DMS53 treated with DMSO at 0.1 percent for 48 hours (cell line): ENCODE data around the gene TMEFF2.
"Not testable (repeated sequence)": the region's sequence is repeated elsewhere in the genome, so short reads cannot be mapped to it uniquely, and the experiment has no call there.

Experiments
- DNase-seq: peaks from one replicate; lab custom pipeline; 2025; ENCODE audit not compliant: unreplicated experiment; lab: John Stamatoyannopoulos, UW

TMEFF2 gene

DNA sequence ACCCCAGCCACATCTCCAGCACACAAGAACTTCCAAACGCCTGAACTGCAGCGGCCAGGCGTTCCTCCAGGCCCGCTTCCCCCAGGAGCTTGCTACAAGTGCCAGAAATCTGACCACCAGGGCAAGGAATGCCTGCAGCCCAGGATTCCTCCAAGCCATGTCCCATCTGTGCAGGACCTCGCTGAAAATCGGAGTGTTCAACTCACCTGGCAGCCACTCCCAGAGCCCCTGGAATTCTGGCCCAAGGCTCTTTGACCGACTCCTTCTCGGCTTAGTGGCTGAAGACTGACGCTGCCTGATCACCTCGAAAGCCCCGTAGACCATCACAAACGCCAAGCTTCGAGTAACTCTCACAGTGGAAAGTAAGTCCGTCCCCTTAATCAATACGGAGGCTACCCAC lies 62.1 kb downstream of the TMEFF2 start:
- not testable (repeated sequence) for DNase-seq

DNA sequence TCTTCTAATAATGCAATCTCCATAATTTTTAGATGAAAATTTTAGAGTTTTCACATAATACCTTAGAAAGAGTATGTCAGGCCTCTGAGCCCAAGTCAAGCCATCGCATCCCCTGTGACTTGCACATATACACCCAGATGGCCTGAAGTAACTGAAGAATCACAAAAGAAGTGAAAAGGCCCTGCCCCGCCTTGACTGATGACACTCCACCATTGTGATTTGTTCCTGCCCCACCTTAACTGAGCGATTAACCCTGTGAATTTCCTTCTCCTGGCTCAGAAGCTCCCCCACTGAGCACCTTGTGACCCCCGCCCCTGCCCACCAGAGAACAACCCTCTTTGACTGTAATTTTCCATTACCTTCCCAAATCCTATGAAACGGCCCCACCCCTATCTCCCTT lies 64.4 kb downstream of the TMEFF2 start:
- DNase-seq: not testable (repeated sequence)

DNA sequence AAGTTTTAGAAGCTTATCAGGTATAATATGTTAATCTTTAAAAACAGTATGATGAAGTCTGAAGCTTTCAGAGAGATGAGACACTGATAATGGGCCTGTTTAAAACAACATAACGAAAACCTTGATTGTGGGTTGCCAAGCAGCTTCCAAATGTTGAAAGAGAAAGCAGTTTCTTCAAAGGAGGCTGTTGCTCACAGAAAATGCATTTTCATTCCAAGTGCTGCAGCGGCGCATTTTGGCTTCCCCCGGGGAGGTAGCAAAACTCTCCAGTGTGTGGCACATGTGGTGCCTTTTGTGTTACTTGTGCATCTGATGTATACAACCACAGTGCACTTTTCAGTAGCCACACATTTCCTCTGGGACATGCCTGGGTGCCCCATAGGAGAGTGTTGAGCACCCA lies 66.1 kb downstream of the TMEFF2 start:
- DNase-seq: no peak

DNA sequence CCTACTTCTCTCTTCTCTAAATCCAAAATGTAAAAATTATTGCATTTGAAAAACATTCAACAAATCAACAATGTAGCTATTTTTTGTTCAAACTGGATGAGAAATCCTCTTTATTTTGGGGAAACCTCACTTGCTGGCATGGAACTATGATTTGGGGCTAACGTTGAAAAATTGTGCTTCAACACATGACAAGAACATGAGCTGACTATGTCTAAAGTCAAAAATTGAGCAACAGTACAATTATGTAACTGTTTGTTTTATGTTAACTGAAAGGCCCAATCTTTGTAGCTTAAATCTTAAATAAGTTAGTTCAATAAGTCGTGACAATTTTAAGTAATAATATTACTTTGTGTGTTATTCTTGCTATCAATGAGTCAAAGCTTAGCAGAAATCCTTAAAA lies 67.3 kb downstream of the TMEFF2 start:
- no peak for DNase-seq

DNA sequence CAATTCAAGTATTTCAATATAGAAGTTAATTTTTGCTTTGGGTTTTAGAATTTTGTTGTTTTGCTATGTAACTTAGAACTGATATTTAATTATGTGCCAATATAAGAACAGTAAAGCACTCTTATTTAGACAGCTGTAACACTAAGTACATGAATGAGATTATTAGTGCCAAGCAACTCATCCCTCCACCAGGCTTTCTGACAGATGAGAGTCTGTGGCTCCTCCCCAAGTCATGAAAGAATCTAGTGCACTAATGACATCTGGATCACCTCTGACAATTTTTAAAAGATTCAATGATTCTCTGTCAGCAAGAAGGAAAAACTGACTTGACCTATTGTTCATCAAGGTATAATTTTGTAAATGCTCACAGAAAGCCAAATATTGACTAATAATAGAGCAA lies 67.8 kb downstream of the TMEFF2 start:
- peak; percentile 6 for DNase-seq

DNA sequence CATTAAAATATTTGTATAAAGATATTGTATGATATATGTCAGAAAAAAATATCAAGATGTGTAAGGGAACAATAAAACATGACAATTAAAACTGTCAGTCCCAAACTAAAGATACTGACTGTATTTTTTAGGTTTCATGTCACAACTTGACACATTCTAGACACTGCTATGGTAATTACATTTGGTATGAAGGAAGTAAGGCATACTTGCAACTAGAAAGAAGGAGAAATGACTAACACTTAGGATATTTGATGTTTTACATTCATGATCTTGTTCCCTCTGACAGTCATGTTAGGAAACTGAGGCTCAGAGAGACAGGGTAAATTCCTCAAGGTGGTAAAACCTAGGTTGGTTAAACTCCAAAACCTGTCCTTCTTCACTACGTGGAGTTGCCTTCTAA lies 68.3 kb downstream of the TMEFF2 start:
- no peak for DNase-seq

DNA sequence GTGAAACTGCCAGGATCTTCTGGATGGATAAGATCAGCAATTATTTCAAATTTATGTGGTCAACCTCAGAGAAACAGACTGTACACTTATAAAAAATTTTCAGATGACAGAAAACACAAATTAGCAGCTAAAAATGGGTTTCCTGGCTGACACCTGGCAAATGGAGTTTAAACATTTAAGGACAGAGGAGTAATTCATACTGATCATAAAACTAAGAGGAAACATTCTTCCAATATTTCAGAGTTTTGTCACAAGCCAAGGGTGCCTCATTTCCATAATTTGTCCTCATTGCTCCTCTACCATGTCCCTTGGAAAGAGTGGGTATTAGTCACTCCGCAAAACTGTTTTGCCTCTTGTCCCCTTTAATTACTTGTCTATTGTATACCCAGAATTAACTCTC lies 70.2 kb downstream of the TMEFF2 start:
- no peak for DNase-seq

DNA sequence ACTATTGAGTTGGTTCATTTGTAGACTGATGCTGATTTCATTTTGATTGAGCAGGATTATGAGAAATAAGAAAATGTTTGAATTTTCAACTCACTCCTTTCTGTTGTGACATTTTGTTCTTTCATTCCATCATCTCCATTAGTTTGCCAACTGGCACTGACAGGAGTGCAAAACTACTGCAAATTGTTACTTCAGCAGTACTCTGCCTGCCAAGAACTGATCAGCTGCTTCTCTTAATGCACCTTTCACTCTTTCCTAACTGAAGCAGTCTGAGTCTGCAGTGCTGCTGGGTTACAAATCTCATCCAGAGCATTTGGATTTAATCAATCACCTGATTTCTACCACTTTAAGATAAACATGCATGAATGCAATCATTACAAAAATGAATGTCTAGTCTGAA lies 70.9 kb downstream of the TMEFF2 start:
- no peak for DNase-seq

DNA sequence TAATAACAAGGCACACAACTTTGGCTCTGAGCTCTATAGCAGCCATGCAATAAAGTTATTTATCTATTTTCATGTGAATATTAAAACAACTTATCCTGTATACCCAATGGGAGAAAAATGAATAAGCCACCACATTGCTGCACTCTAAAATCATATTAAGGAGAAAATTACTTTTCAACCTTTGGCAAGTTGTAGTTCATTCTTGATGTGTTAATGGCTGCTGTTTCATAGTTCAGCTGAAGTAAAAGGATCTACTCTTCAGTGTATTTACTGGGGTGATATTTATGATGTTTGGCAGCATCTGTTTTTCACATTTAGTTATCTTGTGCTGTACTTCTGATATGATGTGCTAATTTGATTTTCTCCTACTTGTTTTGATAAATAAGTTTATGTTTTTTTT lies 71.8 kb downstream of the TMEFF2 start:
- DNase-seq: no peak

DNA sequence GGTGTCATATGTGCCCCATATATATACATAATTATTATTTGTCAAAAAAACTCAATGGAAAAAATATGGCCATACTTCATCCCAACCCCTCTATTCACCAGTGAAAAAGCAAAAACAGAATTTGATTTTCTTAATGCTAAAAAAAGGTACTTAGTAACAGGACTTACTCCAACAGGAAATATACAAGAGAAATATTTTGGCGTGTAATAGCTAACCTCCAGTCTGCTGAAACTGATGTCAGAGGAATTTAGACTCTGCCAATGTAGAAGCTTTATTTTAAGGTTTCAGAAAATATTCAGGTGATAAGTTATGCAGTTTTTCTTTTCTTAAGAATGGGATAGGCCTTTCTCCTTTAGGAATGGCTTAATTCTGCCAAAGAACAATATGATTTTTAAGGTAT lies 72.6 kb downstream of the TMEFF2 start:
- no peak for DNase-seq

DNA sequence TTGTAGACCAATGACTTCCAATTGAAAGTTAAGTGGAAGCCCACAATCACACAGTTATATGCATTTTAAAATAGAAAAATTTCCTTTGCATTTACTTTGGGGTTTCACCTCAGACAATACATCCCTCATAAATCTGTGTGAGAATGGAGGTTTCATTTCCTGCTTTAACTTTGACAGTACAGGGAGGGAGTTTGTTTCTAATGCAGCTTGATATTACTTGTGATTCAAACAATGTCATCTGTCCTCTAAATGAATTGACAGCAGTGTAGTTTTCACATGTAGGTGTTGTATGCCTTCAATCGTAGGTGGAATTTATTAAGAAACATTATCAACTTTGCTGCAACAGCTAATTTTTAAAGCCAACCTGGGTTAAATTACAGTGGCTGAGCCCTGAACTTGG lies 75.2 kb downstream of the TMEFF2 start:
- no peak for DNase-seq

DNA sequence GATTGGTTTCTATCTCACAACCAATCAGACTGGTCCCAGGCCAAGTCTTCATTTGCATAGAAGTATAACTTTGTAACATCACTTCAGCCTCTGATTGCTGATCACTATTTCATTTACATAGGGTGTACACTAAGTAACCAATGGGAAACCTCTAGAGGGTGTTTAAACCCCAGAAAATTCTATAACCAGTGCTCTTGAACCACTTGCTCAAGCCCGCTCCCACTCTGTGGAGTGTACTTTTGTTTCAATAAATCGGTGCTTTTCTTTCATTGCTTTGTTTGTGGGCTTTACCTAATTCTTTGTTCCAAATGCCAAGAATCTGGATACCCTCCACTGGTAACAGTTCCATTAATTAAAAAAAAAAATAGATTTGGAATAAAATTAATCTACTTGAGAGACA lies 77.0 kb downstream of the TMEFF2 start:
- DNase-seq: no peak

DNA sequence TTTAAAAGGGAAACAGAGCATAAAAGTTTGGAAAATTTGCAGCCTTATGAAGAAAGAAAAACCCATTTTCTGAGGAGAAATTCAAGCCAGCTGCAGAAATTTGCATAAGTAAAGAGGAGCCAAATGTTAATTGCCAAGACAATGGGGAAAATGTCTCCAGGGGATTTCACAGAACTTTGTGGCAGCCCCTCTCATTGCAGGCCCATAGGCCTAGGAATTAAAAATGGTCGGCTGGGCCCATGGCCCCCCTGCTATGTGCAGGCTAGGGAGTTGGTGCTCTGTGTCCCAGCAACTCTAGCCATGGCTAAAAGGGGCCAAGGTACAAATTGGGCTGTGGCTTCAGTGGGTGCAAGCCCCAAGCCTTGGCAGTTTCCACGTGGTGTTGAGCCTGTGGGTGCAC lies 83.2 kb downstream of the TMEFF2 start:
- not testable (repeated sequence) for DNase-seq

DNA sequence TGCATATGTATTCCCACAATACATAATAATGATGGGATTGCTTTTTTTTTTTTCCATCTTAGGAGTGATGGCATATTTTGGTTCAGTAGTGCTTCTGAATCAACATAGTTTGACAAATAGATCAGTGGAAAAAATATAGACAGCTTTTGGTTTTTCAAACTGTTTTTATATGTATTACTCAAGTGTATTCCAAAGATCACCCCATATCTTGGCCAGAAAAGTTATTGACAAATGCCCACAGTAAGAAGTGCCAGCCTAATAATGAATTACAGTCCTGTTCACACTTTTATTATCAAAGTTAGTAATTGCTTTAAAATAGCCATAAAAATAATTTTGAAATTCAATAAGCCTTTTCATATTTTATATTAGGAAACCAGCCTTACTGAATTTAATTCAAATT lies 95.0 kb downstream of the TMEFF2 start:
- no peak for DNase-seq

DNA sequence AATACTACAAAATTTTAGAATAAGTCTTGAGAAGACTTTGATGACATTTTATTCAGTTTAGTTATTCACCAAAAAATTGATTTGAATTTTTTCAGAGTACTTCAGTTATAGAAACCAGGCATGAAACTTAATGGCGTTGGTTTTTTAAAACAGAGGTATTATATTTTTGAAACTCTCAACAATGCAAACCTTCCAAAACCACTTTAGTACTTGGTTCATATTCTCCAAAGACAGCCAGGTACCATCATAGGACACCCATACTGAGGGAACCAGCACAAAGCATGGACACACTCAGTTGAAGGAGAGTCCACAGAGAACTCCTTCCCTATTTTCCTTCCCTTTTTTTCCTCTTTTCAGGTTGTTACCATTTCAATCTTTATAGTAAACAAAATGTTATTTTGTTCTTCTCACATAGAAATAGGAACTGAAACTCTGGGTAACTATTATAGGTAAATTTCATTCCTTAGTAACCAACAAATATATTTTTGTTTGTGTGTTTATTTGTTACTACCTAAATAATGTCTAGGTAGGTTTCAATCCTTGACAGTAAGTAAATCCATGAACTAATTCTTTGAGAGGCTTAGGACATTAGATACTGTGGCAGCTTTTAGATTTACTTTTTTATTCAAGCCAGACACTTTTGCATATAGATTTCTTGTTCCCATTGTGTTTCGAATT lies 95.8 kb downstream of the TMEFF2 start:
- DNase-seq: no peak

DNA sequence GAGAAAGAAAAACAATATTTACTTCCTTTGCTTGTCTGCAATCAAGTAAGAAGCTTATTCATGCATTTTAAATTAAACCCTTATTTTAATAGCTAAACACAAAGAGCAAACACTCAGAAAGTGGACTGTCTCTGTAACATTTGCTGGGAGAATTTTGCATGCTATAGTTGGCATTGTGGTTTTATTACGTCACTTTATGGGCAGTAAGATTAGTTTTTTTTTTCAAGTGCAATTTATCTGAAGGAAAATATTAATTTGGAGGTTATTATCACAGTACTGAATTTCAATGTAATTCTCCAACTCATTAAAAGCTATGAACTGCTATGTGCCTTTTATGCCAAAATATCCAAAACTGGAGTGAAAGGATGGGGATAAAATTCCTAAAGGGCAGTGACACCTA lies 103.3 kb downstream of the TMEFF2 start:
- DNase-seq: no peak

DNA sequence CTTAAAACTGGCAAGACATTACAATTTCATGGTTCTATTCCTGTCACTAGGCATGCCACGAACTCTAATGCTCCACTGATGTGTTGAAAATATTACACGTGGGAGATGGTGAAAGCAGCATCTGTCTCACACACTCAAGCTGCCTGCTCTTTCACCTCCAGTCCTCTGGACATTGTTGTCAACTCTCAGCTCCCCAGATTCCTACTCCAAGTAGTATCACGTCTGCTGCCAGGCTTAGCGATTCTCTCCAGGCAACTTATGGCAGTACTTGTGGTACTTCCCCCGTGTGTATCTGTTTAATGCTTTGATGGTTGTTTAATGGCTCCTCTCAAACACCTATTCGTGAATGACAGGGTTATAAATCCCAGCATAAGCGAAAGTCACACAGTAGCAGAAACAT lies 103.8 kb downstream of the TMEFF2 start:
- peak; percentile 19 for DNase-seq

DNA sequence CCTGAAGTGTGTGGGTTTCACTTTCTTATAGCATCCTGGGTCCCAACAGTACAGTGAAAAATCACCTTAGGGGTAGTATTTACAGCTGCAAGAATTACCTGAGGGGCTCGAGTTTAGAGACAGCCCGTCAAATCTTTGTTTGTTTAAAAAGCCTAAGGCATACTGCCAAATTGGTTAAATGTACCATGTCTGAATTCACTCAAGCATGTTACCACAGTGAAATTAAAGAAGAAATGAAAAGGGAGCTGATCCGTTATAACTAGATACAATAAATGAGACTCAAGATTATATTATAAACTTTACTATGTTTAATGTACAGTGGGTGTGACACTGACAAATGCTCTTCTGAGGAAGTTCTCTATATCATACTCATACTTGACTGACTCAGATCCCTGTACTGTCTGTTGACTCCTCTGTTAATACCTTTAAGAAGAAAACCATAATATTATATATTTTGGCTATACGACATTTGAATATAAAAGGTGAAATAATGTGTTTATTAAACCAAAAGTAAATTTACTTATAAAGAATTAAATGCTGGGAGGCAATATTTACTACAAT lies 107.3 kb downstream of the TMEFF2 start:
- DNase-seq: peak; percentile 23

DNA sequence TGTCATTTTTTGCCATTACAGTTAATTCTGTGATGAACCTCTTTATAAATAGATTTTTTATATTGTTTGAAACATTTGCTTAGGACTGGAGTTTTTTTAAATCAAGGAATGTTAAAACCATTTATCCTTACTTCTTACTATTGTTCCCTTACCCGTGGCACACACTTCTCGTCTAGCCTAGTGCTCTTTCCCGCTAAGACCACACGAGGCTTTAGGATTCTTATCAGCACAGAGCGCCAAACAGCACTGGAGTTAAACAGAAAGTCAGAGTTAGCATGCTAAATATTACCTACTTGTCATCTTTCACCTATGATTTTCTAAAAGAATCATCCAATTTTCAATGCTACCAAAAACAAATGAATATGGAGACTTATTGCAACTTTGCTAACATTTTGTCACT lies 112.6 kb downstream of the TMEFF2 start:
- DNase-seq: no peak

DNA sequence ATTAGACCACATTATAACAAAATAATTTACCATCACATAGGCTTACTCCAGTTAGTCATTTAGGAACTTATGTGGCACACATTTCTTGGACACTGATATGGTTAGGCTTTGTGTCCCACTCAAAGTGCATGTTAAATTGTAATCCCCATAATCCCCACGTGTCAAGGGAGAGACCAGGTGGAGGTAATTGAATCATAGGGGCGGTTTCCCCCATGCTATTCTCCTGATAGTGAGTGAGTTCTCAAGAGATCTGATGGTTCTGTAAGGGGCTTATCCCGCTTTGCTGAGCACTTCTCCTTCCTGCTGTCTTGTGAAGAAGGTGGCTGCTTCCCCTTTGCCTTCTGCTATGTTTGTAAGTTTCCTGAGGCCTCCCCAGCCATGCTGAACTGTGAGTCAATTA lies 114.6 kb downstream of the TMEFF2 start:
- not testable (repeated sequence) for DNase-seq

DNA sequence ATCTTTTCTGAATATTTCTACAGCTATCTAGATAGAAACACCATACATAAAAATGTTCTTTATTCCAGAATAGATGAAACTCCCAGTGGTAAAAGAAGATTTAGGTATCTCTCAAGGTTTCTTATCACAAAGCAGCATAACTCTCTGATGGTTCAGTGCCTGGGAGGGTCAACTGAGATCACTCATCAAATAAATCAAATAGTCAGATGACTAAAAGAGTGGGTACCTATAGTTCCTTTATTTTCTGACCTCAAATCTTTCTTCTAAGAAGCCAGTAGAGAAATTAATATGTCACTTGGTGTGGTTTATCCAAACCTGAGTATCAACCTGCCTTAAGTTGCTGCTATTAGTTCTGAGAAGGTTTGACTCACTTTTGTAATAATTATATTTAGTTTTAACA lies 120.9 kb downstream of the TMEFF2 start:
- no peak for DNase-seq

DNA sequence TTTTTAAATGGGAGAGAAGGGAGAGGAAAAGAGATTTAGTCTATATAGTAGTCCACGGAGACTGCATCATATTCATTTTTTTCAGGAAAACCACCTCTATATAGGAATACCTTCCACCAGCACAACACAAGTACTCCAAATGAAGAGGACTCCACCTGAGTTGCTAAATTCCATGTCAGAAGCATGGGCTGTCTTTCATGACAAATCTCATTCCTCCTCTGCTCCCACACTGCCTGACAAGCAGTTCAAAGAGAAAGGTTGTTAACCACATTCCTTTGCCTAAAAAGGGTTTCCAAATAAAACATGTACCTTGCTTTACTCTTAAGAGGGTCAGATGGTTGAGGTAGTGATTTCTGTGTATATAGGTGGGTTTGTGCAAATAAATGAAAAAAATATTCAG lies 122.0 kb downstream of the TMEFF2 start:
- DNase-seq: no peak

DNA sequence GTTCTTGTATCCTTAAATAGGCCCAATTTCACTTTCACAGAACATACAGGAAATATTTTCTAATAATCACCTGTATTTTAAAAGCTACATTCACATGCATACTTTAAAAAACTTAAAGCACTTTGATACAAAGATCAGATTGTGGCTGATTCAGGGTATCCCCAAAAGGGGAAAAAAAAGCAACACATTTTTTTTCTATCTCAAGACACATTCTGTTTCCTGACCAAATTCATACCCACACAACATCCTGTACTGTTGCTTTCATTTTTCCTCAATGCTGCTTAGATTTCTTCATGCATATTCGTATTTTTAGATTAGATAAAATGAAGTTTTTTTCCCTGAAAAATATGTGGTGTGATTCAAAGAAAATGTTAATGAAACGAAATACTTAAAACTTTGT lies 122.5 kb downstream of the TMEFF2 start:
- no peak for DNase-seq
